ENCODE results near the gene TTC39C.
"Not testable (repeated sequence)": the region's sequence is repeated elsewhere in the genome, so short reads cannot be mapped to it uniquely, and the experiment has no call there.

TTC39C gene

GRCh38 chr18:24057804-24058203 is 43.2 kb downstream of the TTC39C start:
- TF ChIP-seq CTCF (conservative IDR thresholded peaks at IDR 0.05) = no peak
- no peak overlapping the region for H3K27ac ChIP-seq

- H3K27ac ChIP-seq = not testable (repeated sequence)
Observed at GRCh38 chr18:24059385-24059784, 44.8 kb downstream of the TTC39C start.

- H3K27ac ChIP-seq = no peak overlapping the region
- TF ChIP-seq CTCF (conservative IDR thresholded peaks at IDR 0.05) = no peak
Observed at GRCh38 chr18:24060644-24061043, 46.1 kb downstream of the TTC39C start.

- no peak for TF ChIP-seq CTCF (conservative IDR thresholded peaks at IDR 0.05)
- H3K27ac ChIP-seq = peak overlapping the region; percentile 40
Observed at GRCh38 chr18:24063121-24063731, 48.7 kb downstream of the TTC39C start.

- TF ChIP-seq CTCF (conservative IDR thresholded peaks at IDR 0.05) = no peak
- H3K27ac ChIP-seq = peak overlapping the region; percentile 40
Observed at GRCh38 chr18:24064391-24065100, 50.0 kb downstream of the TTC39C start.

- no peak overlapping the region for H3K27ac ChIP-seq
- no peak for TF ChIP-seq CTCF (conservative IDR thresholded peaks at IDR 0.05)
Observed at GRCh38 chr18:24065906-24066305, 51.4 kb downstream of the TTC39C start.

GRCh38 chr18:24068945-24069693 is 54.6 kb downstream of the TTC39C start:
- peak overlapping the region; percentile 41 for H3K27ac ChIP-seq
- TF ChIP-seq CTCF (conservative IDR thresholded peaks at IDR 0.05) = no peak
